Body of pancreas (tissue), 4 donors: ENCODE results near the gene IQGAP2.

Experiments used
- CTCF ChIP-seq, 7 experiments: fragments of 450-650 bp in 4 of 7; fragments of 200-600 bp in 3 of 7; sonication (generic) in 3 of 7; IDR thresholded peaks; one replicate each; pipeline ENCODE4 v1.5.1; 2016 to 2019; ENCODE audit warnings: antibody characterized with exemption in 7 of 7
- POLR2A ChIP-seq, 3 donors: fragments of 450-650 bp; IDR thresholded peaks; one replicate each; pipeline ENCODE4 v1.6.1; 2016; ENCODE audit warnings: antibody characterized with exemption in 3 of 3, mild to moderate bottlenecking in 2 of 3

DNA sequence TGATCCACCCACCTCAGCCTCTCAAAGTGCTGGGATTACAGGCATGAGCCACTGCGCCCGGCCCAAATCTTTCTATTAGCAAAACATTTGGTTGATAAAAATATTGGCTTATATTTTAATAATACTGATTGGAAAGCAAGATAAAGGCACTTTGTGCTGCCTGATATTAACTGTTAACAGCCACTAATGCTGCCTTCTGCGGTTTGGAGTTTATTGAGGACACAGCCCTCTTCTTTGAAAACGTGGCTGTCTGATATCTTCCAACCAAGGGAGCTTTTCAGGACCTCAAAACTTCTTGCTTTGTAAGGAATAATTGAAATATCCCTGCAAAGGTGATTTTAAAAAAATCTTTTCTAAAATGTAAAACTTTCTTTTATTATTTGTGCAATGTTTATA is 94.0 kb downstream of the IQGAP2 start:
- TF ChIP-seq CTCF (IDR thresholded peaks at IDR 0.05) = no peak
- TF ChIP-seq POLR2A (IDR thresholded peaks at IDR 0.05) = no peak
